A549 (cell line): ENCODE measurements around the gene ATXN3L. TPM values are rescaled to one million over a fixed set of nuclear protein-coding genes. Genes with fewer than 3 reads are reported as not detected.

Source experiments
- ATAC-seq, 2 experiments: fragments of 200-7000 bp in 1 of 2; fragments of >200 bp in 1 of 2; cut with Nextera tagmentation in 1 of 2; cut with Tn5 transposase in 1 of 2; 3 replicates each; pipeline versions ENCODE4 v1.8.0 to v1.9.1; 2018 to 2020; ENCODE audit warnings: mild to moderate bottlenecking in 1 of 2, moderate library complexity in 1 of 2
- CTCF ChIA-PET: fragments of 300-600 bp; sonication (Branson Sonifier 250); formaldehyde crosslinking; extraction: SDS; loops from one replicate; lab custom pipeline; 2021; ENCODE audit warnings: antibody characterized with exemption, inconsistent platforms; lab: Yijun Ruan, JAX
- POLR2A ChIA-PET: fragments of 350-600 bp; formaldehyde crosslinking; extraction: SDS; loops from one replicate; lab custom pipeline; 2021; ENCODE audit warnings: antibody characterized with exemption, inconsistent platforms; lab: Yijun Ruan, JAX
- DNase-seq, 2 experiments: peaks; one replicate each; pipeline versions ENCODE4 v3.0.0 to v3.0.0-alpha.2; 2011 to 2016; ENCODE audit warnings: low read depth in 1 of 2, low spot score in 1 of 2
- FAIRE-seq: peaks from 2 replicates; lab custom pipeline; 2011; peaks lifted over from hg19 to GRCh38; lab: Jason Lieb, UNC
- H3K27ac ChIP-seq, 2 experiments: fragments of >200 bp; sonication (Bioruptor Twin); formaldehyde crosslinking; 3 replicates each; pipeline ENCODE4 v1.5.1; 2016 to 2017
- H3K4me1 ChIP-seq: fragments of >200 bp; sonication (Bioruptor Twin); formaldehyde crosslinking; 3 replicates; pipeline ENCODE4 v1.6.1; 2016
- H3K4me2 ChIP-seq: fragments of >200 bp; sonication (Bioruptor Twin); formaldehyde crosslinking; 3 replicates; pipeline ENCODE4 v1.6.1; 2016
- H3K4me3 ChIP-seq: fragments of >200 bp; sonication (Bioruptor Twin); formaldehyde crosslinking; 3 replicates; pipeline ENCODE4 v1.5.1; 2016
- H3K9me3 ChIP-seq: fragments of >200 bp; sonication (Bioruptor Twin); formaldehyde crosslinking; 3 replicates; pipeline ENCODE4 v1.6.1; 2016
- BHLHE40 ChIP-seq: IDR thresholded peaks from 2 replicates; pipeline ENCODE4 v1.6.1; 2012; ENCODE audit warnings: low read depth, low read length, inconsistent platforms
- CEBPB ChIP-seq, 2 experiments: fragments of >200 bp in 1 of 2; sonication (Bioruptor Twin) in 1 of 2; formaldehyde crosslinking in 1 of 2; IDR thresholded peaks; 2 replicates each; pipeline ENCODE4 v1.6.1; 2012 to 2016
- ESRRA ChIP-seq: fragments of 150-350 bp; IDR thresholded peaks from 2 replicates; pipeline ENCODE4 v1.6.1; 2014; ENCODE audit warnings: mild to moderate bottlenecking, low read length, borderline replicate concordance
- FOSB ChIP-seq: fragments of 250-450 bp; sonication (Bioruptor Pico); IDR thresholded peaks from 2 replicates; pipeline ENCODE4 v1.5.0; 2020; ENCODE audit warnings: mild to moderate bottlenecking, moderate library complexity
- FOSL2 ChIP-seq, 2 experiments: fragments of 450-650 bp in 1 of 2; fragments of >200 bp in 1 of 2; sonication (Bioruptor Twin) in 1 of 2; formaldehyde crosslinking; IDR thresholded peaks; 2 replicates each; pipeline versions ENCODE4 v1.5.0 to v1.6.1; 2016 to 2020; ENCODE audit warnings: mild to moderate bottlenecking in 1 of 2, moderate library complexity in 1 of 2
- FOXS1 ChIP-seq: fragments of 250-450 bp; sonication (Bioruptor Pico); IDR thresholded peaks from 2 replicates; pipeline ENCODE4 v1.5.0; 2020; ENCODE audit warnings: mild to moderate bottlenecking, moderate library complexity
- GATA3 ChIP-seq: IDR thresholded peaks from 2 replicates; pipeline ENCODE4 v1.6.1; 2012; ENCODE audit warnings: borderline replicate concordance
- HEYL ChIP-seq: fragments of 250-450 bp; sonication (Bioruptor Pico); IDR thresholded peaks from 2 replicates; pipeline ENCODE4 v1.8.0; 2021; ENCODE audit warnings: mild to moderate bottlenecking, moderate library complexity
- HOXA7 ChIP-seq: fragments of 250-450 bp; sonication (Bioruptor Pico); IDR thresholded peaks from 2 replicates; pipeline ENCODE4 v1.5.0; 2020; ENCODE audit warnings: mild to moderate bottlenecking, moderate library complexity
- JUNB ChIP-seq: fragments of >200 bp; sonication (Bioruptor Twin); formaldehyde crosslinking; IDR thresholded peaks from 2 replicates; pipeline ENCODE4 v1.6.1; 2016
- KDM1A ChIP-seq: fragments of 200-600 bp; sonication (generic); IDR thresholded peaks from 2 replicates; pipeline ENCODE4 v1.6.1; 2016; ENCODE audit warnings: low read depth, mild to moderate bottlenecking
- KDM5A ChIP-seq: fragments of 200-600 bp; sonication (generic); IDR thresholded peaks from 2 replicates; pipeline ENCODE4 v1.6.1; 2016; ENCODE audit warnings: antibody characterized with exemption, mild to moderate bottlenecking
- REST ChIP-seq: fragments of 200-600 bp; sonication (generic); IDR thresholded peaks from 2 replicates; pipeline ENCODE4 v1.6.1; 2016; ENCODE audit warnings: antibody characterized with exemption, mild to moderate bottlenecking, moderate library complexity
- RFX5 ChIP-seq: fragments of 450-650 bp; IDR thresholded peaks from 2 replicates; pipeline ENCODE4 v1.7.1; 2014; ENCODE audit warnings: antibody characterized with exemption, mild to moderate bottlenecking, moderate library complexity
- TFCP2L1 ChIP-seq: fragments of 250-450 bp; sonication (Bioruptor Pico); IDR thresholded peaks from 2 replicates; pipeline ENCODE4 v1.5.0; 2021; ENCODE audit warnings: mild to moderate bottlenecking
- ZNF302 ChIP-seq: fragments of 250-450 bp; sonication (Bioruptor Pico); IDR thresholded peaks from 2 replicates; pipeline ENCODE4 v1.9.0; 2021; ENCODE audit warnings: inconsistent platforms, mild to moderate bottlenecking, moderate library complexity
- WGBS: methylation state at CpG from one replicate; pipeline ENCODE4 v1.1.6; 2017; ENCODE audit errors: missing lambda C conversion rate; 5-methylcytosine and 5-hydroxymethylcytosine counted together
- polyA plus RNA-seq, 4 experiments: library from polyadenylated mRNA; depleted of rRNA in 3 of 4; stranded (reverse); fragments of >200 nt; fragmentation: RNase III in 1 of 4; extraction: RNeasy Plus Mini Kit Qiagen cat#74134 plus additional on column Dnase treatment in 1 of 4; gene quantifications; 2 replicates in 3 of 4; 3 replicates in 1 of 4; pipeline ENCODE4 v1.2.3, GENCODE V29; 2011 to 2017
- TF ChIP-seq, protein P1 (sequence below): fragments of 450-650 bp; IDR thresholded peaks from 2 replicates; pipeline ENCODE4 v1.6.1; 2014; ENCODE audit warnings: antibody characterized with exemption
- TF ChIP-seq, protein P2 (sequence below): fragments of 150-350 bp; IDR thresholded peaks from 2 replicates; pipeline ENCODE4 v1.6.1; 2014; ENCODE audit warnings: low read depth, mild to moderate bottlenecking, low read length
- TF ChIP-seq, protein P3 (sequence below): fragments of >200 bp; sonication (Bioruptor Twin); formaldehyde crosslinking; IDR thresholded peaks from 3 replicates; pipeline ENCODE4 v1.6.1; 2016
- TF ChIP-seq, protein P4 (sequence below): fragments of 250-450 bp; sonication (Bioruptor Pico); IDR thresholded peaks from 2 replicates; pipeline ENCODE4 v1.5.0; 2020; ENCODE audit warnings: low read depth, mild to moderate bottlenecking, moderate library complexity
- TF ChIP-seq, protein P5 (sequence below): fragments of >200 bp; sonication (Bioruptor Twin); formaldehyde crosslinking; IDR thresholded peaks from 2 replicates; pipeline ENCODE4 v1.6.1; 2016

The ATXN3L gene
- polyA plus RNA-seq, 2 of the 4 experiments (the other 2 are of a cell fraction) = not detected

- TF ChIP-seq FOSL2 (IDR thresholded peaks at IDR 0.05) (no peak), FOSL2 (CRISPR knock-in tag; IDR thresholded peaks at IDR 0.05) (no peak), GATA3 (no peak), ZNF302 (CRISPR knock-in tag) (no peak), CEBPB (IDR thresholded peaks at IDR 0.05) (no peak), ESRRA (no peak)
These were observed 44.5 kb upstream of the ATXN3L start (continued) for GRCh38 chrX:13364230-13364857.

DNA sequence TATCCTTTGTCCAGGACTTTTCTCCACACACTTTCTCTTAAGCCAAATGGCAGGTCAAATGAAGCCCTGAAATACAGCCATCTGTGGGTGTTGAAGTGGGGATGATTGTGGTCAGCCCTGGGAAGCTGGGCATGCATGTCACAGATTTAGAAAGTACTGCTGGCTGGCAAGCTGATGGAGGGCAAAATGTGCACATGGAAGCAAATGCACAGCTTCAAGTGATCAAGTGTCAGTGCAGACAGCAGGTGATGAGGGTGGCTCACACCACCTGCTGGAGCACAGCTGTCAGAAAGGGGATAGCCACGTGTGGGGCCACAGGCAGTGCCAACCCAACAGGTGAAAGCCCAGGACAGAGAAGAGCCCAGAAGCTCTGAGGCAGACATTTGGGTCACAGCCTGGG, 40.3 kb upstream of the ATXN3L start:
- DNase-seq (no peak), FAIRE-seq (no peak), ATAC-seq (no peak)
- WGBS = 40% methylated on average over 1 of the region's 1 CpG
- TF ChIP-seq, protein P1, sequence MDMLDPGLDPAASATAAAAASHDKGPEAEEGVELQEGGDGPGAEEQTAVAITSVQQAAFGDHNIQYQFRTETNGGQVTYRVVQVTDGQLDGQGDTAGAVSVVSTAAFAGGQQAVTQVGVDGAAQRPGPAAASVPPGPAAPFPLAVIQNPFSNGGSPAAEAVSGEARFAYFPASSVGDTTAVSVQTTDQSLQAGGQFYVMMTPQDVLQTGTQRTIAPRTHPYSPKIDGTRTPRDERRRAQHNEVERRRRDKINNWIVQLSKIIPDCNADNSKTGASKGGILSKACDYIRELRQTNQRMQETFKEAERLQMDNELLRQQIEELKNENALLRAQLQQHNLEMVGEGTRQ = no peak
- TF ChIP-seq, protein P2, sequence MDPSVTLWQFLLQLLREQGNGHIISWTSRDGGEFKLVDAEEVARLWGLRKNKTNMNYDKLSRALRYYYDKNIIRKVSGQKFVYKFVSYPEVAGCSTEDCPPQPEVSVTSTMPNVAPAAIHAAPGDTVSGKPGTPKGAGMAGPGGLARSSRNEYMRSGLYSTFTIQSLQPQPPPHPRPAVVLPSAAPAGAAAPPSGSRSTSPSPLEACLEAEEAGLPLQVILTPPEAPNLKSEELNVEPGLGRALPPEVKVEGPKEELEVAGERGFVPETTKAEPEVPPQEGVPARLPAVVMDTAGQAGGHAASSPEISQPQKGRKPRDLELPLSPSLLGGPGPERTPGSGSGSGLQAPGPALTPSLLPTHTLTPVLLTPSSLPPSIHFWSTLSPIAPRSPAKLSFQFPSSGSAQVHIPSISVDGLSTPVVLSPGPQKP = no peak
- TF ChIP-seq ZNF302 (CRISPR knock-in tag) (no peak), BHLHE40 (no peak), JUNB (no peak), FOSB (no peak), HEYL (CRISPR knock-in tag) (no peak), TFCP2L1 (CRISPR knock-in tag) (no peak), KDM1A (no peak), KDM5A (no peak), RFX5 (no peak)
- TF ChIP-seq, protein P3, sequence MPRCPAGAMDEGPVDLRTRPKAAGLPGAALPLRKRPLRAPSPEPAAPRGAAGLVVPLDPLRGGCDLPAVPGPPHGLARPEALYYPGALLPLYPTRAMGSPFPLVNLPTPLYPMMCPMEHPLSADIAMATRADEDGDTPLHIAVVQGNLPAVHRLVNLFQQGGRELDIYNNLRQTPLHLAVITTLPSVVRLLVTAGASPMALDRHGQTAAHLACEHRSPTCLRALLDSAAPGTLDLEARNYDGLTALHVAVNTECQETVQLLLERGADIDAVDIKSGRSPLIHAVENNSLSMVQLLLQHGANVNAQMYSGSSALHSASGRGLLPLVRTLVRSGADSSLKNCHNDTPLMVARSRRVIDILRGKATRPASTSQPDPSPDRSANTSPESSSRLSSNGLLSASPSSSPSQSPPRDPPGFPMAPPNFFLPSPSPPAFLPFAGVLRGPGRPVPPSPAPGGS = no peak
- TF ChIP-seq, protein P4, sequence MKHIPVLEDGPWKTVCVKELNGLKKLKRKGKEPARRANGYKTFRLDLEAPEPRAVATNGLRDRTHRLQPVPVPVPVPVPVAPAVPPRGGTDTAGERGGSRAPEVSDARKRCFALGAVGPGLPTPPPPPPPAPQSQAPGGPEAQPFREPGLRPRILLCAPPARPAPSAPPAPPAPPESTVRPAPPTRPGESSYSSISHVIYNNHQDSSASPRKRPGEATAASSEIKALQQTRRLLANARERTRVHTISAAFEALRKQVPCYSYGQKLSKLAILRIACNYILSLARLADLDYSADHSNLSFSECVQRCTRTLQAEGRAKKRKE (CRISPR knock-in tag) = no peak
- TF ChIP-seq, protein P5, sequence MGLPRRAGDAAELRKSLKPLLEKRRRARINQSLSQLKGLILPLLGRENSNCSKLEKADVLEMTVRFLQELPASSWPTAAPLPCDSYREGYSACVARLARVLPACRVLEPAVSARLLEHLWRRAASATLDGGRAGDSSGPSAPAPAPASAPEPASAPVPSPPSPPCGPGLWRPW = no peak
- no peak overlapping the region for H3K4me2 ChIP-seq
- ChIA-PET POLR2A (interaction anchor here (1.1 kb wide), 1 partner anchor 385 kb away, joined by 3 read pairs; the partner anchor contains the start of gene TMSB4X), CTCF (no interaction called here)
- no peaks in the 10 kb centered on the region for H3K9me3 ChIP-seq
- peaks cover 5% of the 10 kb centered on the region; the same call in 2 of the 3 replicates for H3K4me1 ChIP-seq
- H3K27ac ChIP-seq = peak overlapping the region in 1 of 2 experiments; percentile 48; a peak in 1 of 6 replicates
- no peak overlapping the region for H3K4me3 ChIP-seq

GRCh38 chrX:13357925-13358324, 38.1 kb upstream of the ATXN3L start:
- Histone ChIP-seq H3K4me3 (no peak overlapping the region), H3K4me2 (no peak overlapping the region), H3K9me3 (no peaks in the 10 kb centered on the region), H3K4me1 (peaks cover 10% of the 10 kb centered on the region; the same call in 2 of the 3 replicates), H3K27ac (peak overlapping the region in 1 of 2 experiments; percentile 61; a peak in 3 of 6 replicates)
- 100% methylated on average over 1 of the region's 1 CpG for WGBS
- no peak for FAIRE-seq
- TF ChIP-seq ZNF302 (CRISPR knock-in tag) (no peak), HOXA7 (CRISPR knock-in tag) (no peak), FOXS1 (no peak), REST (no peak)
- no peak for ATAC-seq
- ChIA-PET POLR2A (no interaction called here), CTCF (interaction anchor here (1.5 kb wide), 1 partner anchor 8 kb away, joined by 3 read pairs; no protein-coding TSS in a partner anchor)
- DNase-seq = no peak
